ENCODE data around the gene DNAJC13. TPM values are rescaled to one million over a fixed set of nuclear protein-coding genes. Genes with fewer than 3 reads are reported as not detected.

The DNAJC13 gene
- total RNA-seq, 1 experiment from 2014 or later: 18.1 TPM

DNA sequence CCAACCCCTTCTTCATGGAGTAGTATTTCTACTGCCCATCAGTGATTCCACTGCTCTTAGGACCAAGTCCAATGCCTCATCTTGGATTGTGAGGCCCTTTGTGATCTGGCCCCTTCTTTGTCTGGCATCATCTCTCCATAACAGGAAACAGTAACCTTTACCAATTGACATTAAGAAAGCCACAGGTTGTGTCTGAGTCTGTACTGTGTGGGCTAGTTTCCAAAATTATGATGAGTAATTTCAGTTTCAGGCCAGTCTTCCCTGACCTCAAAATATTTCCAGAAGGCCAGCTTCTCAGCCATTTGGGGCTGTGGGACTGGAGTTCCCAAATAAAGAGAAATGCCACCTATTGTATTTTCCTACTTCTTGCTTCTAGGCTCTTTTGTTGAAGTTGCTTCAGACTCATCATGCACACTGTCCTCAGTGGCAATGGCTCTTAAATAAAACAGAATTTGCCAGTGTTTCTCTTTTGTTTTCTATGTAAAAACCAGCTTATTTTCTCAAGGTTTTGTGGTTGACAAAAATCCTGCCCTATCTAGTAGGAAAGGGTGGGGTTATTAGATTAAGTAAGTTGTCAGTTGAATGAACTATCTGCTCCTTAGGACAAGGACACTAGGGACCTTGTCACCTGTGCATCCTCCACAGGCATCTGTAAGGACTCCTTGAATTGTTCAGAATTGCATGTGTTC lies 132.7 kb downstream of the DNAJC13 start:
- Histone ChIP-seq H2BK12ac (ENCODE audit: insufficient read length, low read depth, low read length) (no peak overlapping the region), H3K79me2 (ENCODE audit: insufficient read depth, low read length) (no peaks in the 10 kb centered on the region), H3K27ac (ENCODE audit: insufficient read length, low read depth, low read length) (no peak overlapping the region), H3K4me2 (ENCODE audit: insufficient read depth, insufficient read length, low read length) (no peak overlapping the region), H3K9me3 (ENCODE audit: control insufficient read depth, low read depth, low read length) (no peaks in the 10 kb centered on the region), H3T11ph (ENCODE audit: low read length) (no peak overlapping the region), H2AK5ac (ENCODE audit: insufficient read length, low read length) (no peak overlapping the region), H2BK120ac (ENCODE audit: low read depth, low read length, poor library complexity, severe bottlenecking) (no peak overlapping the region), H3K4ac (ENCODE audit: low read depth, low read length) (no peak overlapping the region), H4K20me1 (ENCODE audit: control insufficient read depth, insufficient read depth, insufficient read length) (no peaks in the 10 kb centered on the region), H4K8ac (replicated peaks; ENCODE audit: insufficient read length, low read depth, low read length) (no peak overlapping the region), H3K23ac (ENCODE audit: insufficient read length, low read depth, low read length) (no peak overlapping the region), H2BK20ac (ENCODE audit: low read depth, low read length, poor library complexity, severe bottlenecking) (no peak overlapping the region), H3K4me1 (ENCODE audit: insufficient read depth, low read length) (peaks cover 6% of the 10 kb centered on the region; the same call in 1 of the 2 replicates), H3K27me3 (ENCODE audit: insufficient read depth, low read length) (no peaks in the 10 kb centered on the region), H3K14ac (ENCODE audit: insufficient read depth, low read length) (no peak overlapping the region), H3K23me2 (ENCODE audit: insufficient read length, low read depth, low read length, poor library complexity, severe bottlenecking) (no peaks in the 10 kb centered on the region), H4K5ac (ENCODE audit: insufficient read length, low read depth, low read length) (no peak overlapping the region), H3K18ac (ENCODE audit: insufficient read length, low read depth, low read length) (no peak overlapping the region), H4K91ac (ENCODE audit: insufficient read length, low read depth, low read length) (no peak overlapping the region), H2BK5ac (ENCODE audit: insufficient read length, low read length) (no peak overlapping the region), H2BK15ac (ENCODE audit: low read depth, low read length) (no peak overlapping the region), H2AFZ (ENCODE audit: low read length) (no peak overlapping the region), H3K9ac (ENCODE audit: extremely low read depth, insufficient read length, low read length) (no peak overlapping the region), H3K79me1 (ENCODE audit: insufficient read depth, low read depth, low read length, poor library complexity, severe bottlenecking) (no peaks in the 10 kb centered on the region), H3K56ac (ENCODE audit: insufficient read length, low read depth, low read length) (no peak overlapping the region)
- Mint-ChIP-seq H3K4me3 (no peak overlapping the region), H3K4me1 (peaks cover 10 to 11% of the 10 kb centered on the region in 2 experiments), H3K27me3 (ENCODE audit: low read depth) (no peaks in the 10 kb centered on the region), H3K27ac (no peak overlapping the region), H3K9me3 (no peaks in the 10 kb centered on the region), H3K36me3 (ENCODE audit: insufficient read depth in 1 of 3, low read depth in 3 of 3) (peaks cover 0 to 4% (median 0%) of the 10 kb centered on the region in 3 experiments; a peak in 1 of 7 replicates)
- DNase-seq: no peak
- TF ChIP-seq, protein P1, sequence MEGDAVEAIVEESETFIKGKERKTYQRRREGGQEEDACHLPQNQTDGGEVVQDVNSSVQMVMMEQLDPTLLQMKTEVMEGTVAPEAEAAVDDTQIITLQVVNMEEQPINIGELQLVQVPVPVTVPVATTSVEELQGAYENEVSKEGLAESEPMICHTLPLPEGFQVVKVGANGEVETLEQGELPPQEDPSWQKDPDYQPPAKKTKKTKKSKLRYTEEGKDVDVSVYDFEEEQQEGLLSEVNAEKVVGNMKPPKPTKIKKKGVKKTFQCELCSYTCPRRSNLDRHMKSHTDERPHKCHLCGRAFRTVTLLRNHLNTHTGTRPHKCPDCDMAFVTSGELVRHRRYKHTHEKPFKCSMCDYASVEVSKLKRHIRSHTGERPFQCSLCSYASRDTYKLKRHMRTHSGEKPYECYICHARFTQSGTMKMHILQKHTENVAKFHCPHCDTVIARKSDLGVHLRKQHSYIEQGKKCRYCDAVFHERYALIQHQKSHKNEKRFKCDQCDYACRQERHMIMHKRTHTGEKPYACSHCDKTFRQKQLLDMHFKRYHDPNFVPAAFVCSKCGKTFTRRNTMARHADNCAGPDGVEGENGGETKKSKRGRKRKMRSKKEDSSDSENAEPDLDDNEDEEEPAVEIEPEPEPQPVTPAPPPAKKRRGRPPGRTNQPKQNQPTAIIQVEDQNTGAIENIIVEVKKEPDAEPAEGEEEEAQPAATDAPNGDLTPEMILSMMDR (conservative IDR thresholded peaks at IDR 0.05): no peak
